ENCODE results near the gene ATRN. TPM values are rescaled to one million over a fixed set of nuclear protein-coding genes. Genes with fewer than 3 reads are reported as not detected.
"Not testable (repeated sequence)": the region's sequence is repeated elsewhere in the genome, so short reads cannot be mapped to it uniquely, and the experiment has no call there.

The ATRN gene
- total RNA-seq, 2 experiments from 2014 or later: 8.8 to 9.1 TPM

- TF ChIP-seq, protein P1, sequence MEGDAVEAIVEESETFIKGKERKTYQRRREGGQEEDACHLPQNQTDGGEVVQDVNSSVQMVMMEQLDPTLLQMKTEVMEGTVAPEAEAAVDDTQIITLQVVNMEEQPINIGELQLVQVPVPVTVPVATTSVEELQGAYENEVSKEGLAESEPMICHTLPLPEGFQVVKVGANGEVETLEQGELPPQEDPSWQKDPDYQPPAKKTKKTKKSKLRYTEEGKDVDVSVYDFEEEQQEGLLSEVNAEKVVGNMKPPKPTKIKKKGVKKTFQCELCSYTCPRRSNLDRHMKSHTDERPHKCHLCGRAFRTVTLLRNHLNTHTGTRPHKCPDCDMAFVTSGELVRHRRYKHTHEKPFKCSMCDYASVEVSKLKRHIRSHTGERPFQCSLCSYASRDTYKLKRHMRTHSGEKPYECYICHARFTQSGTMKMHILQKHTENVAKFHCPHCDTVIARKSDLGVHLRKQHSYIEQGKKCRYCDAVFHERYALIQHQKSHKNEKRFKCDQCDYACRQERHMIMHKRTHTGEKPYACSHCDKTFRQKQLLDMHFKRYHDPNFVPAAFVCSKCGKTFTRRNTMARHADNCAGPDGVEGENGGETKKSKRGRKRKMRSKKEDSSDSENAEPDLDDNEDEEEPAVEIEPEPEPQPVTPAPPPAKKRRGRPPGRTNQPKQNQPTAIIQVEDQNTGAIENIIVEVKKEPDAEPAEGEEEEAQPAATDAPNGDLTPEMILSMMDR (IDR thresholded peaks at IDR 0.05): no peak
- Histone ChIP-seq H3K27me3 (ENCODE audit: control insufficient read depth in 1 of 2, insufficient read depth in 2 of 2, low read length in 2 of 2) (no peaks in the 10 kb centered on the region), H3K9me3 (ENCODE audit: control insufficient read depth in 1 of 2, insufficient read depth in 1 of 2, low read length in 2 of 2) (no peaks in the 10 kb centered on the region), H3K36me3 (ENCODE audit: insufficient read depth, low read length) (peaks cover 2% of the 10 kb centered on the region), H3K4me1 (ENCODE audit: insufficient read depth, low read length) (no peaks in the 10 kb centered on the region), H3K27ac (ENCODE audit: low read depth in 1 of 2, low read length in 2 of 2) (no peak overlapping the region), H3K4me3 (ENCODE audit: low read length) (no peak overlapping the region)
- H3K36me3 Mint-ChIP-seq (ENCODE audit: low read depth): peaks cover 21% of the 10 kb centered on the region
- no peaks in the 10 kb centered on the region for H3K4me1 Mint-ChIP-seq (ENCODE audit: low read depth)
- intact Hi-C loops (cut with DNase I, micrococcal nuclease): no loop called here
- H3K9me3 Mint-ChIP-seq: no peaks in the 10 kb centered on the region
- no peaks in the 10 kb centered on the region for H3K27me3 Mint-ChIP-seq
- H3K4me3 Mint-ChIP-seq: no peak overlapping the region
- H3K27ac Mint-ChIP-seq: no peak overlapping the region
- no peak for DNase-seq
- POLR2A ChIA-PET: no interaction called here
- CTCF ChIA-PET: no interaction called here
- ATAC-seq (ENCODE audit: poor library complexity): no peak
Measured at GRCh38 chr20:3532089-3532615, 61.3 kb downstream of the ATRN start.

- DNase-seq; H3K27me3 Mint-ChIP-seq; H3K4me3 Mint-ChIP-seq; intact Hi-C loops (cut with DNase I, micrococcal nuclease); H3K4me3 ChIP-seq (ENCODE audit: low read length); H3K4me1 Mint-ChIP-seq (ENCODE audit: low read depth); ATAC-seq (ENCODE audit: poor library complexity); POLR2A ChIA-PET; H3K27ac ChIP-seq (ENCODE audit: low read depth in 1 of 2, low read length in 2 of 2); H3K36me3 ChIP-seq (ENCODE audit: insufficient read depth, low read length); H3K27ac Mint-ChIP-seq; H3K9me3 ChIP-seq (ENCODE audit: control insufficient read depth in 1 of 2, insufficient read depth in 1 of 2, low read length in 2 of 2); H3K4me1 ChIP-seq (ENCODE audit: insufficient read depth, low read length); CTCF ChIA-PET; H3K9me3 Mint-ChIP-seq; H3K27me3 ChIP-seq (ENCODE audit: control insufficient read depth in 1 of 2, insufficient read depth in 2 of 2, low read length in 2 of 2): not testable (repeated sequence)
- peaks cover 60% of the 10 kb centered on the region for H3K36me3 Mint-ChIP-seq (ENCODE audit: low read depth)
Measured at GRCh38 chr20:3537733-3538132, 66.9 kb downstream of the ATRN start.

DNA sequence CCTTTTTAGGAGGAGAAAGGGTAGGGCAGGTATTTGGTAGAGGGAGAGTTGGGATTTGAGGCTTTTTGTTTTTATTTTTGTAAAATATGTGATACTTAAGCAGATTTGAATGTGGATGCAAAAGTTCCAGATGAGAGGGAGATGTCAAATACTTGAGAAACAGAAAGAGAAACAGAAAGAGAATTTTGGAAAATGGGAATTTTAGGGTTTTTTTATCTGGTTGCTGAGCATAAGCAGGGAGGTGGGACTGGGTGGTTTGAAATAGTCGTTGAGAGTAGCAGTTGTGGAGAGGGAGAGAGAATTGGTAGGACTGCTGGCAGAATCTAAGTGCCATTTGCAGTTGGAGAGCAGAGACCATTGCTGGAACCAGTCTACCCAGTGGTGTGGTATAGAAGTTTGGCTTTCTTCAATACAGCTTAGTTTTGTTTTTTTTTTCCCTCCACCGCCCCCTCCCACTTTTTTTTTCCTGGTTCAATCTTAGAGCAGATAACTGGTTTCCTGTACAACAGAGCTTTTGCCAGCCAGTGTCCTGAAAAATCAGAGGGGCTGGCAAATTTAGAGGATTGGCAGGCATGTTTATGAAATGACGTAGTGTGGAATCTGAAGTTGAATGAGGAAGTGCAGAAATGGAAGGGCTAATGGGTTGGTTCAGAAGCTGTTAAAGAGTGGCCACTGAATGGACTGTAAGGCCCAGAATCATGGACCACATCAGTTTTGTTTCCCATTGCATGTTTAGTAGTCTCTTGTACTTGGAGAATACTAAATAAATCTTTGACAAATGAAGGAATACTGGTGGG lies 68.7 kb downstream of the ATRN start:
- ATAC-seq (ENCODE audit: poor library complexity): no peak
- H3K4me1 Mint-ChIP-seq (ENCODE audit: low read depth): no peaks in the 10 kb centered on the region
- ChIA-PET CTCF (no interaction called here), POLR2A (no interaction called here)
- H3K27me3 Mint-ChIP-seq: no peaks in the 10 kb centered on the region
- TF ChIP-seq, protein P1 (IDR thresholded peaks at IDR 0.05): no peak
- no peak overlapping the region for H3K4me3 Mint-ChIP-seq
- Histone ChIP-seq H3K27me3 (ENCODE audit: control insufficient read depth in 1 of 2, insufficient read depth in 2 of 2, low read length in 2 of 2) (no peaks in the 10 kb centered on the region), H3K9me3 (ENCODE audit: control insufficient read depth in 1 of 2, insufficient read depth in 1 of 2, low read length in 2 of 2) (no peaks in the 10 kb centered on the region), H3K27ac (ENCODE audit: low read depth in 1 of 2, low read length in 2 of 2) (no peak overlapping the region), H3K4me1 (ENCODE audit: insufficient read depth, low read length) (no peaks in the 10 kb centered on the region), H3K4me3 (ENCODE audit: low read length) (no peak overlapping the region), H3K36me3 (ENCODE audit: insufficient read depth, low read length) (peaks cover 2% of the 10 kb centered on the region)
- peaks cover 67% of the 10 kb centered on the region for H3K36me3 Mint-ChIP-seq (ENCODE audit: low read depth)
- intact Hi-C loops (cut with DNase I, micrococcal nuclease): no loop called here
- H3K27ac Mint-ChIP-seq: no peak overlapping the region
- no peaks in the 10 kb centered on the region for H3K9me3 Mint-ChIP-seq
- DNase-seq: no peak
